Measurements from ENCODE around the gene ZNF496. TPM values are rescaled to one million over a fixed set of nuclear protein-coding genes. Genes with fewer than 3 reads are reported as not detected.

The ZNF496 gene
- total RNA-seq, 1 experiment from 2014 or later: 21.4 TPM

- ChIA-PET POLR2A (no interaction called here), CTCF (no interaction called here)
- Histone ChIP-seq H3K4me3 (ENCODE audit: low read depth in 2 of 2, low read length in 2 of 2) (no peak overlapping the region), H3K27me3 (ENCODE audit: control insufficient read depth, insufficient read depth, low read length) (no peaks in the 10 kb centered on the region), H3K9me3 (ENCODE audit: control insufficient read depth, insufficient read depth, low read depth, low read length) (no peaks in the 10 kb centered on the region), H3K4me1 (ENCODE audit: control insufficient read depth, insufficient read depth, low read length) (peaks cover 6% of the 10 kb centered on the region; the same call in 1 of the 2 replicates), H3K27ac (ENCODE audit: low read length) (no peak overlapping the region), H3K36me3 (ENCODE audit: control insufficient read depth, insufficient read depth, low read length) (no peaks in the 10 kb centered on the region)
- DNase-seq (ENCODE audit: low read depth, low spot score): no peak
- no peak for ATAC-seq
- in situ Hi-C loops (cut with HindIII; ENCODE audit: low pct_unique_long_range_greater_than_20kb, low sequenced_read_pairs) (no loop called here), intact Hi-C loops (cut with micrococcal nuclease; ENCODE audit: unreplicated experiment) (loop anchor here (10.0 kb wide), 1 partner anchor 124 kb away; no protein-coding TSS in a partner anchor)
- no TSS peak for BruUV-seq (replicated peaks)
- TF ChIP-seq REST (IDR thresholded peaks at IDR 0.05; ENCODE audit: insufficient read depth in 1 of 2, low read depth in 2 of 2, low read length in 1 of 2): no peak
- no peak for TF ChIP-seq POLR2AphosphoS5 (IDR thresholded peaks at IDR 0.05; ENCODE audit: low read depth, low read length)
- TF ChIP-seq CTCF (IDR thresholded peaks at IDR 0.05): no peak
- no peak for TF ChIP-seq TCF7L2 (IDR thresholded peaks at IDR 0.05; ENCODE audit: low read depth, low read length)
- no peak for TF ChIP-seq SIN3A (IDR thresholded peaks at IDR 0.05; ENCODE audit: borderline replicate concordance, insufficient read depth, low read depth, low read length)
Observed at GRCh38 chr1:247338723-247339275, 7.1 kb upstream of the ZNF496 start.

GRCh38 chr1:247337961-247338360 is 6.3 kb upstream of the ZNF496 start:
- Histone ChIP-seq H3K4me3 (ENCODE audit: low read depth in 2 of 2, low read length in 2 of 2) (no peak overlapping the region), H3K27ac (ENCODE audit: low read length) (no peak overlapping the region), H3K9me3 (ENCODE audit: control insufficient read depth, insufficient read depth, low read depth, low read length) (no peaks in the 10 kb centered on the region), H3K27me3 (ENCODE audit: control insufficient read depth, insufficient read depth, low read length) (no peaks in the 10 kb centered on the region), H3K36me3 (ENCODE audit: control insufficient read depth, insufficient read depth, low read length) (no peaks in the 10 kb centered on the region), H3K4me1 (ENCODE audit: control insufficient read depth, insufficient read depth, low read length) (peaks cover 8% of the 10 kb centered on the region)
- TF ChIP-seq TCF7L2 (IDR thresholded peaks at IDR 0.05; ENCODE audit: low read depth, low read length) (no peak), CTCF (IDR thresholded peaks at IDR 0.05) (no peak), SIN3A (IDR thresholded peaks at IDR 0.05; ENCODE audit: borderline replicate concordance, insufficient read depth, low read depth, low read length) (no peak), REST (IDR thresholded peaks at IDR 0.05; ENCODE audit: insufficient read depth in 1 of 2, low read depth in 2 of 2, low read length in 1 of 2) (no peak), POLR2AphosphoS5 (IDR thresholded peaks at IDR 0.05; ENCODE audit: low read depth, low read length) (no peak)
- in situ Hi-C loops (cut with HindIII; ENCODE audit: low pct_unique_long_range_greater_than_20kb, low sequenced_read_pairs): no loop called here
- no peak for ATAC-seq
- ChIA-PET POLR2A (no interaction called here), CTCF (no interaction called here)
- no TSS peak for BruUV-seq (replicated peaks)
- DNase-seq (ENCODE audit: low read depth, low spot score): no peak
- intact Hi-C loops (cut with micrococcal nuclease; ENCODE audit: unreplicated experiment): loop anchor here (10.0 kb wide), 1 partner anchor 123 kb away; no protein-coding TSS in a partner anchor
